PC-3 (cell line): Measurements from ENCODE around the gene B3GAT1. TPM values are rescaled to one million over a fixed set of nuclear protein-coding genes. Genes with fewer than 3 reads are reported as not detected.

ENCODE experiments used
- ATAC-seq: fragments of 200-7000 bp; cut with Tn5 transposase; 2 replicates; pipeline ENCODE4 v1.9.1; 2020; ENCODE audit warnings: mild to moderate bottlenecking, moderate library complexity
- BruUV-seq: library from RNA; stranded (reverse); fragments of 400-500 nt; replicated peaks from 2 replicates; lab custom pipeline; 2021; lab: Mats Ljungman, UMichigan
- CTCF ChIA-PET: fragments of 300-600 bp; sonication (Branson Sonifier 250); formaldehyde crosslinking; loops from one replicate; lab custom pipeline; 2022; ENCODE audit warnings: antibody characterized with exemption; lab: Charles Lee
- POLR2A ChIA-PET: fragments of 300-600 bp; sonication (Branson Sonifier 250); formaldehyde crosslinking; loops from one replicate; lab custom pipeline; 2022; ENCODE audit warnings: antibody characterized with exemption; ENCODE audit not compliant: unreplicated experiment; lab: Charles Lee
- DNase-seq: peaks from one replicate; pipeline ENCODE4 v3.0.0-alpha.2; 2015
- H2AFZ ChIP-seq: fragments of 300-600 bp; sonication (generic); 2 replicates; pipeline ENCODE4 v1.6.0; 2016; ENCODE audit warnings: antibody characterized with exemption, low read length
- H3F3A ChIP-seq: fragments of 300-600 bp; sonication (generic); one replicate; pipeline ENCODE4 v1.6.0; 2017; ENCODE audit warnings: antibody characterized with exemption, low read length, control low read depth, mild to moderate bottlenecking; ENCODE audit not compliant: unreplicated experiment
- H3K27ac ChIP-seq: fragments of 300-600 bp; sonication (generic); 2 replicates; pipeline ENCODE4 v1.5.1; 2016; ENCODE audit warnings: mild to moderate bottlenecking, low read length
- H3K27me3 ChIP-seq: fragments of 300-600 bp; sonication (generic); 2 replicates; pipeline ENCODE4 v1.6.1; 2016; ENCODE audit warnings: low read length, mixed read lengths
- H3K36me3 ChIP-seq: fragments of 300-600 bp; sonication (generic); 2 replicates; pipeline ENCODE4 v1.6.1; 2016; ENCODE audit warnings: low read depth, mixed run types, low read length, mixed read lengths
- H3K4me1 ChIP-seq: fragments of 300-600 bp; sonication (generic); 2 replicates; pipeline ENCODE4 v1.5.1; 2016; ENCODE audit warnings: low read length; ENCODE audit not compliant: insufficient read depth
- H3K4me2 ChIP-seq: fragments of 300-600 bp; sonication (generic); 2 replicates; pipeline ENCODE4 v1.6.0; 2016; ENCODE audit warnings: low read length
- H3K4me3 ChIP-seq: fragments of 300-600 bp; sonication (generic); 2 replicates; pipeline ENCODE4 v1.5.1; 2016; ENCODE audit warnings: mild to moderate bottlenecking, low read length, mixed read lengths
- H3K79me2 ChIP-seq: fragments of 300-600 bp; sonication (generic); 2 replicates; pipeline ENCODE4 v1.6.1; 2017; ENCODE audit warnings: low read length, mixed read lengths
- H3K9ac ChIP-seq: fragments of 300-600 bp; sonication (generic); 2 replicates; pipeline ENCODE4 v1.6.0; 2016; ENCODE audit warnings: mild to moderate bottlenecking, low read length
- H3K9me2 ChIP-seq: fragments of 300-600 bp; sonication (generic); replicated peaks from 2 replicates; pipeline ENCODE4 v1.6.1; 2016; ENCODE audit warnings: mixed run types, low read length, mixed read lengths
- H3K9me3 ChIP-seq: fragments of 300-600 bp; sonication (generic); 2 replicates; pipeline ENCODE4 v1.6.1; 2016; ENCODE audit warnings: low read length, mixed read lengths
- H4K20me1 ChIP-seq: fragments of 300-600 bp; sonication (generic); 2 replicates; pipeline ENCODE4 v1.6.1; 2016; ENCODE audit warnings: low read length, mixed read lengths
- CTCF ChIP-seq: fragments of 300-600 bp; sonication (generic); conservative IDR thresholded peaks from 2 replicates; pipeline ENCODE4 v1.5.1; 2017; ENCODE audit warnings: antibody characterized with exemption, low read depth, mild to moderate bottlenecking, low read length
- EZH2 ChIP-seq: fragments of 300-600 bp; sonication (generic); IDR thresholded peaks from one replicate; pipeline ENCODE4 v1.6.1; 2017; ENCODE audit warnings: antibody characterized with exemption, mild to moderate bottlenecking, low read length; ENCODE audit not compliant: unreplicated experiment
- EZH2phosphoT487 ChIP-seq: fragments of 300-600 bp; sonication (generic); IDR thresholded peaks from 2 replicates; pipeline ENCODE4 v1.6.1; 2018; ENCODE audit warnings: mild to moderate bottlenecking, antibody characterized with exemption, low read length, borderline replicate concordance
- intact Hi-C: fragments of 100-400 bp; cut with micrococcal nuclease; formaldehyde crosslinking; loops from 2 replicates; pipeline ENCODE4 v1.9.0; 2023
- total RNA-seq: library from RNA; depleted of rRNA; stranded (reverse); fragments of >200 nt; gene quantifications from 2 replicates; pipeline ENCODE4 v1.2.3, GENCODE V29; 2014

Gene B3GAT1
- total RNA-seq, 1 experiment from 2014 or later = not detected

- Histone ChIP-seq H3K36me3 (no peaks in the 10 kb centered on the region), H3K4me2 (no peak overlapping the region), H3K9me2 (no peaks in the 10 kb centered on the region), H3F3A (no peaks in the 10 kb centered on the region), H4K20me1 (no peaks in the 10 kb centered on the region), H3K79me2 (no peaks in the 10 kb centered on the region), H3K4me1 (no peaks in the 10 kb centered on the region), H3K9me3 (0 out of 2 replicates have a peak, but pooled peaks cover 3% of the 10 kb centered on the region), H2AFZ (no peak overlapping the region), H3K9ac (no peak overlapping the region), H3K27ac (no peak overlapping the region), H3K4me3 (no peak overlapping the region), H3K27me3 (peaks cover 76% of the 10 kb centered on the region)
- no peak for ATAC-seq
- BruUV-seq = no TSS peak
- ChIA-PET POLR2A (no interaction called here), CTCF (no interaction called here)
- intact Hi-C loops = no loop called here
- no peak for DNase-seq
- TF ChIP-seq CTCF (no peak), EZH2 (no peak), EZH2phosphoT487 (no peak)
Measured at GRCh38 chr11:134416726-134417125, 4.7 kb upstream of the B3GAT1 start.

- Histone ChIP-seq H3K27ac (no peak overlapping the region), H3K4me1 (no peaks in the 10 kb centered on the region), H2AFZ (no peak overlapping the region), H3K9ac (no peak overlapping the region), H3K36me3 (no peaks in the 10 kb centered on the region), H3K4me3 (no peak overlapping the region), H3K9me3 (0 out of 2 replicates have a peak, but pooled peaks cover 3% of the 10 kb centered on the region), H3K27me3 (peaks cover 88% of the 10 kb centered on the region), H3K79me2 (no peaks in the 10 kb centered on the region), H3F3A (no peaks in the 10 kb centered on the region), H4K20me1 (no peaks in the 10 kb centered on the region), H3K9me2 (no peaks in the 10 kb centered on the region), H3K4me2 (no peak overlapping the region)
- no TSS peak for BruUV-seq
- no peak for DNase-seq
- ATAC-seq = no peak
- ChIA-PET CTCF (no interaction called here), POLR2A (no interaction called here)
- no peak for TF ChIP-seq EZH2
- TF ChIP-seq EZH2phosphoT487 = no peak
- TF ChIP-seq CTCF = no peak
- intact Hi-C loops = no loop called here
Measured at GRCh38 chr11:134414766-134415765, 3.0 kb upstream of the B3GAT1 start.
